ENCODE data around the gene NUP210L. TPM values are rescaled to one million over a fixed set of nuclear protein-coding genes. Genes with fewer than 3 reads are reported as not detected.
"Not testable (repeated sequence)": the region's sequence is repeated elsewhere in the genome, so short reads cannot be mapped to it uniquely, and the experiment has no call there.

The NUP210L gene
- total RNA-seq, 1 donor from 2014 or later: 0.04 TPM

GRCh38 chr1:154117642-154118041 is 37.2 kb downstream of the NUP210L start:
- no peak overlapping the region for H3K4me3 Mint-ChIP-seq

GRCh38 chr1:154115180-154115579 is 39.7 kb downstream of the NUP210L start:
- Mint-ChIP-seq H3K27ac (no peak overlapping the region), H3K9me3 (no peaks in the 10 kb centered on the region), H3K27me3 (ENCODE audit: low read depth) (peaks cover 7% of the 10 kb centered on the region), H3K36me3 (no peaks in the 10 kb centered on the region), H3K4me3 (no peak overlapping the region), H3K4me1 (no peaks in the 10 kb centered on the region)
- DNase-seq (ENCODE audit: low spot score in 2 of 2, unreplicated experiment in 2 of 2): no peak
- TF ChIP-seq, protein P1, sequence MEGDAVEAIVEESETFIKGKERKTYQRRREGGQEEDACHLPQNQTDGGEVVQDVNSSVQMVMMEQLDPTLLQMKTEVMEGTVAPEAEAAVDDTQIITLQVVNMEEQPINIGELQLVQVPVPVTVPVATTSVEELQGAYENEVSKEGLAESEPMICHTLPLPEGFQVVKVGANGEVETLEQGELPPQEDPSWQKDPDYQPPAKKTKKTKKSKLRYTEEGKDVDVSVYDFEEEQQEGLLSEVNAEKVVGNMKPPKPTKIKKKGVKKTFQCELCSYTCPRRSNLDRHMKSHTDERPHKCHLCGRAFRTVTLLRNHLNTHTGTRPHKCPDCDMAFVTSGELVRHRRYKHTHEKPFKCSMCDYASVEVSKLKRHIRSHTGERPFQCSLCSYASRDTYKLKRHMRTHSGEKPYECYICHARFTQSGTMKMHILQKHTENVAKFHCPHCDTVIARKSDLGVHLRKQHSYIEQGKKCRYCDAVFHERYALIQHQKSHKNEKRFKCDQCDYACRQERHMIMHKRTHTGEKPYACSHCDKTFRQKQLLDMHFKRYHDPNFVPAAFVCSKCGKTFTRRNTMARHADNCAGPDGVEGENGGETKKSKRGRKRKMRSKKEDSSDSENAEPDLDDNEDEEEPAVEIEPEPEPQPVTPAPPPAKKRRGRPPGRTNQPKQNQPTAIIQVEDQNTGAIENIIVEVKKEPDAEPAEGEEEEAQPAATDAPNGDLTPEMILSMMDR (IDR thresholded peaks at IDR 0.05; ENCODE audit: unreplicated experiment): no peak

More at GRCh38 chr1:154117642-154118041, 37.2 kb downstream of the NUP210L start:
- TF ChIP-seq, protein P1 (IDR thresholded peaks at IDR 0.05; ENCODE audit: unreplicated experiment): peak; percentile 17
- H3K27ac Mint-ChIP-seq: no peak overlapping the region
- DNase-seq (ENCODE audit: low spot score in 2 of 2, unreplicated experiment in 2 of 2): no peak
- H3K27me3 Mint-ChIP-seq (ENCODE audit: low read depth): peaks cover 7% of the 10 kb centered on the region
- H3K36me3 Mint-ChIP-seq: no peaks in the 10 kb centered on the region
- peaks cover 5% of the 10 kb centered on the region for H3K9me3 Mint-ChIP-seq
- H3K4me1 Mint-ChIP-seq: no peaks in the 10 kb centered on the region

DNA sequence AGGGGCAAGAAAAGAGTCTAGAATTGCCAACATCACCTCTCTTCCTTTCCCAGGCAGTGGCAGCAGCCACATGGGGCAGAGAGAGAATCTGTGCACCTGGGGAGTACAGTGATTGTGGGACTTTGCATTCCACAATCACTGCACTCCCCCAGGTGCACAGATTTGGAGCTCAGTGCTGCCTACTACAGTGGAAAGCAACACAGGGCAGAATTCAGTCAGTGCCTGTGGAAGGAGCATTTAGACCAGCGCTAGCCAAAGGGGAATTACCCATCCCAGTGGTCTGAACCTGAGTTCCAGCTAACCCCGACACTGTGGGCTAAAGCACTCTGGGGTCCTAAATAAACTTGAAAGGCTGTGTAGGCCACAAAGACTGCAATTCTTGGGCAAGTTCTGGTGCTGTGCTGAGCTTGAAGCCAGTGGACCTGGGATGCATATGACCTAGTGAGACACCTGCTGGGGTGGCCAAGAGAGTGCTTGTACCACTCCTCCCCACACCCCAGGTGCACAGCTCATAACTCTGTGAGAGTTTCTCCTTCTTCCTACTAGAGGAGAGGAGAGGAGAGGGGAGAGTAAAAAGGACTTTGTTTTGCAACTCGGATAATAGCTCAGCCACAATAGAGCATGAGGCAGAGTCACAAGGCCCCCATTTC is 50.3 kb downstream of the NUP210L start:
- no peaks in the 10 kb centered on the region for H3K36me3 Mint-ChIP-seq
- H3K27me3 Mint-ChIP-seq (ENCODE audit: low read depth): peaks cover 2% of the 10 kb centered on the region
- peaks cover 3% of the 10 kb centered on the region for H3K9me3 Mint-ChIP-seq
- H3K27ac Mint-ChIP-seq: no peak overlapping the region
- DNase-seq (ENCODE audit: low spot score in 2 of 2, unreplicated experiment in 2 of 2): no peak
- TF ChIP-seq, protein P1 (IDR thresholded peaks at IDR 0.05; ENCODE audit: unreplicated experiment): no peak
- no peaks in the 10 kb centered on the region for H3K4me1 Mint-ChIP-seq
- no peak overlapping the region for H3K4me3 Mint-ChIP-seq

DNA sequence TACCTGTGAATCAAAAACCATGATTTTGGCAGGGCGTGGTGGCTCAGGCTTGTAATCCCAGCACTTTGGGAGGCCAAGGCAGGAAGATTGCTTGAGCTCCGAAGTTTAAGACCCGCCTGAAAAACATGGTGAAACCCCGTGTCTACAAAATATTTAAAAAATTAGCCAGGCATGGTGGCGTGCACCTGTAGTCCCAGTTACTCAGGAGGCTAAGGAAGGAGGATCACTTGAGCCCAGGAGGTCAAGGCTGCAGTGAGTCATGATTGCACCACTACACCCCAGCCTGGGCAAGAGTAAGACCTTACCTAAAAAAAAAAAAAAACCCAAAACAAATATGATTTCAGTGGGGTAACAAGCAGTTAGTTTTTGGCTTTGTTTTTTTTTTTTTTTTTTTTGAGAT is 54.7 kb downstream of the NUP210L start:
- not testable (repeated sequence) for DNase-seq (ENCODE audit: low spot score in 2 of 2, unreplicated experiment in 2 of 2); H3K9me3 Mint-ChIP-seq; H3K4me3 Mint-ChIP-seq; H3K27me3 Mint-ChIP-seq (ENCODE audit: low read depth); H3K27ac Mint-ChIP-seq; H3K36me3 Mint-ChIP-seq; H3K4me1 Mint-ChIP-seq

GRCh38 chr1:154097873-154098272 is 57.0 kb downstream of the NUP210L start:
- Mint-ChIP-seq H3K4me1 (no peaks in the 10 kb centered on the region), H3K27ac (no peak overlapping the region), H3K9me3 (no peaks in the 10 kb centered on the region), H3K4me3 (no peak overlapping the region), H3K36me3 (no peaks in the 10 kb centered on the region), H3K27me3 (ENCODE audit: low read depth) (peaks cover 7% of the 10 kb centered on the region)
- DNase-seq (ENCODE audit: low spot score in 2 of 2, unreplicated experiment in 2 of 2): no peak
- TF ChIP-seq, protein P1 (IDR thresholded peaks at IDR 0.05; ENCODE audit: unreplicated experiment): no peak

DNA sequence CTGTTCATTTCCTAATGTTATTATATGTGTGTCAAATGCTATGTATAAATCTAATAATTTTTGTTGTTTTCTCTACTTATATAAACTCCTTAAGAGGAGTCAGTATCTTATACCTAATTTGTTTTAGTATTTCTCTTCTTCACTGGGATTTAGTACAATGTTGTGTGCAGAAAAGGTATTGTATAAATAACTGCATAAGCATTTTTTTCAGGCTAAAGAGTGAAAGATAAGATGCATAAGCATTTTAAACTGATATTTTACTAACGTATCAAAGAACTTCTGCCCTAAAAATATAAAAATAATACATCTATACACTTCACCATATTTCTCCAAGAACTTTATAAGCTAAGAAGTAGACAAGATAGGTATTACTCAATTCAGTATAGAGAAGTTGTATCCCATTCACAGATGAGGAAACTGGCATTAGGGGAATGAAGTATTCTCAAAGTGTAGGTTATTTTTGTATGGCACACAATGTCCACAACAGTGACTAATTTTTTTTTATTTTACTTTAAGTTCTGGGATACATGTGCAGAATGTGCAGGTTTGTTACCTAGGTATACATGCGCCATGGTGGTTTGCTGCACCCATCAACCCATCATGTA is 59.3 kb downstream of the NUP210L start:
- Mint-ChIP-seq H3K4me1 (no peaks in the 10 kb centered on the region), H3K27ac (no peak overlapping the region), H3K4me3 (no peak overlapping the region), H3K36me3 (no peaks in the 10 kb centered on the region), H3K27me3 (ENCODE audit: low read depth) (peaks cover 7% of the 10 kb centered on the region), H3K9me3 (no peaks in the 10 kb centered on the region)
- no peak for DNase-seq (ENCODE audit: low spot score in 2 of 2, unreplicated experiment in 2 of 2)
- TF ChIP-seq, protein P1 (IDR thresholded peaks at IDR 0.05; ENCODE audit: unreplicated experiment): no peak

Data from mesothelial cell of epicardium (in vitro differentiated cells).